H7 (cell line): ENCODE data around the gene CAB39. TPM values are rescaled to one million over a fixed set of nuclear protein-coding genes. Genes with fewer than 3 reads are reported as not detected.

Experiments
- DNase-seq: peaks from one replicate; pipeline ENCODE4 v3.0.0; 2012
- H3K27me3 ChIP-seq: 2 replicates; pipeline ENCODE4 v1.6.0; 2011; ENCODE audit warnings: mild to moderate bottlenecking, low read length; ENCODE audit not compliant: control insufficient read depth, insufficient read depth
- H3K36me3 ChIP-seq: replicated peaks from 2 replicates; pipeline ENCODE4 v1.5.1; 2011; ENCODE audit warnings: low read length; ENCODE audit not compliant: control insufficient read depth, insufficient read depth
- H3K4me3 ChIP-seq: 2 replicates; pipeline ENCODE4 v1.5.1; 2011; ENCODE audit warnings: low read depth, mild to moderate bottlenecking, control low read depth, low read length, moderate library complexity; ENCODE audit not compliant: insufficient read depth
- total RNA-seq: library from RNA; depleted of rRNA; stranded (reverse); fragments of >200 nt; shearing (Covaris generic); gene quantifications from 2 replicates; pipeline ENCODE4 v1.2.3, GENCODE V29; 2014

The CAB39 gene
- total RNA-seq, 1 experiment from 2014 or later, result 39.3 TPM

- peaks cover 2% of the 10 kb centered on the region for H3K36me3 ChIP-seq
- DNase-seq, result no peak
- H3K4me3 ChIP-seq, result no peak overlapping the region
- no peaks in the 10 kb centered on the region for H3K27me3 ChIP-seq
Observed at GRCh38 chr2:230738924-230739323, 26.3 kb downstream of the CAB39 start.

GRCh38 chr2:230739961-230740360 is 27.3 kb downstream of the CAB39 start:
- peaks cover 2% of the 10 kb centered on the region for H3K36me3 ChIP-seq
- H3K4me3 ChIP-seq, result no peak overlapping the region
- no peaks in the 10 kb centered on the region for H3K27me3 ChIP-seq
- DNase-seq, result no peak

GRCh38 chr2:230742781-230743180 is 30.1 kb downstream of the CAB39 start:
- Histone ChIP-seq H3K4me3 (no peak overlapping the region), H3K27me3 (no peaks in the 10 kb centered on the region), H3K36me3 (peaks cover 2% of the 10 kb centered on the region)
- no peak for DNase-seq

DNA sequence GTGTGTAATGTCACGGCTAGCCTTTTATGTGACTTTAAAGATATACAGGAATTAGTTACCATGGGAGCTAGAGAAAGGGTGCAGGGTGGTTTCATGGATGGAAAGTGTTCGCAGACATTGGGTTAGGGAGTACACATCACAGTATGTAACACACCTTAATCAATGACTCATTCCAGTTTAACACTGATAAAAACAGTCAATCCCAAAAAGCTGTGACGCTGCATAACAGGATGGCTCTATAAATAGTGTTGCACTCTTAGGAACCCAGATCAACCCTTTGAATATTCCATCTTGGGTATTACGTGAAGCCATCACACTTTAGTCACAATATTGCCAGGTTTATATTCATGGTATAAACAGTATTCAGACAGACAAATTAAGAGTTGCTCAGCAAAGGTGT is 33.6 kb downstream of the CAB39 start:
- DNase-seq, result no peak
- no peaks in the 10 kb centered on the region; the same call in 1 of the 2 replicates for H3K36me3 ChIP-seq
- no peak overlapping the region for H3K4me3 ChIP-seq
- no peaks in the 10 kb centered on the region for H3K27me3 ChIP-seq

DNA sequence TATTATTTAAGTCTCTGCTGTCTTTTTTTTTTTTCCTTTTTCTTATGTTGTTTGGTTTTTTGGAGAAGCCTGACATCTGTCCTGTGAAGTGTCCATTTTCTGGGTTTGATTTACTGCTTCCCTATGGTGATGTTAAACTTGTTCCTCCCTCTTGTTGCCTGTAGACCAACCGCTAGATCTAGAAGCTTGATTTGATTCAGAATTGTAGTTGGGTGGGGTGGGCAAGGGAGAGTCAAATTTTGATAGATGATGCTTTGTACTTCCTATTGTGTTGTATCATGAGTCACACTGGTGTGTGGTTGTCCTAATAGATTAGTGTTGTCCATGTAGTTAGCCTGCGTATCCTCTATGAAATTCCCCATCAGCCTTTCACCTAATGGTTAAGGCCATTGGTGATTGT is 35.4 kb downstream of the CAB39 start:
- Histone ChIP-seq H3K27me3 (no peaks in the 10 kb centered on the region), H3K4me3 (no peak overlapping the region), H3K36me3 (no peaks in the 10 kb centered on the region; the same call in 1 of the 2 replicates)
- DNase-seq, result no peak

GRCh38 chr2:230749111-230749510 is 36.5 kb downstream of the CAB39 start:
- no peaks in the 10 kb centered on the region; the same call in 1 of the 2 replicates for H3K36me3 ChIP-seq
- no peaks in the 10 kb centered on the region for H3K27me3 ChIP-seq
- no peak for DNase-seq
- H3K4me3 ChIP-seq, result no peak overlapping the region

- Histone ChIP-seq H3K36me3 (no peaks in the 10 kb centered on the region; the same call in 1 of the 2 replicates), H3K27me3 (no peaks in the 10 kb centered on the region), H3K4me3 (no peak overlapping the region)
- no peak for DNase-seq
Observed at GRCh38 chr2:230751062-230751461, 38.4 kb downstream of the CAB39 start.

GRCh38 chr2:230754200-230754599 is 41.6 kb downstream of the CAB39 start:
- DNase-seq, result no peak
- H3K4me3 ChIP-seq, result no peak overlapping the region
- H3K27me3 ChIP-seq, result no peaks in the 10 kb centered on the region
- H3K36me3 ChIP-seq, result no peaks in the 10 kb centered on the region; the same call in 1 of the 2 replicates

DNA sequence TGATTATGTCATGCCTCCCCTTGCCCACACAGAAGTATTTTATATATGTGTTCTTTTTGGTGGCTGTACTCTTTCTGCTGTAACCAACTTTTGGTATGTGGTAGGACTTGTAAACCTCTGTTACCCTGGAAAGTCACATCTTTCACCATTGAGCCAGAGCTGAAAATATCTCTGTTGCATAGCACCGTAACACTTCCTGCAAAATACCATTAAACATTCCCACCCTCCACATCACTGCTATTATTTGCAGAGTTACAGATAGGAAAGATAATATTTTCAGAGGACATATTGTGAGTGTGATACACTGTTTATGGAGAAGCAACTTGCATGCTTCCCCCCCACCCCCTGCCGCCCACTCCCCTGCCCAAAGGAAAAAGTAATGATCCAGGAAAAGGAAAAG is 44.8 kb downstream of the CAB39 start:
- Histone ChIP-seq H3K27me3 (no peaks in the 10 kb centered on the region), H3K4me3 (no peak overlapping the region), H3K36me3 (no peaks in the 10 kb centered on the region; the same call in 1 of the 2 replicates)
- no peak for DNase-seq

DNA sequence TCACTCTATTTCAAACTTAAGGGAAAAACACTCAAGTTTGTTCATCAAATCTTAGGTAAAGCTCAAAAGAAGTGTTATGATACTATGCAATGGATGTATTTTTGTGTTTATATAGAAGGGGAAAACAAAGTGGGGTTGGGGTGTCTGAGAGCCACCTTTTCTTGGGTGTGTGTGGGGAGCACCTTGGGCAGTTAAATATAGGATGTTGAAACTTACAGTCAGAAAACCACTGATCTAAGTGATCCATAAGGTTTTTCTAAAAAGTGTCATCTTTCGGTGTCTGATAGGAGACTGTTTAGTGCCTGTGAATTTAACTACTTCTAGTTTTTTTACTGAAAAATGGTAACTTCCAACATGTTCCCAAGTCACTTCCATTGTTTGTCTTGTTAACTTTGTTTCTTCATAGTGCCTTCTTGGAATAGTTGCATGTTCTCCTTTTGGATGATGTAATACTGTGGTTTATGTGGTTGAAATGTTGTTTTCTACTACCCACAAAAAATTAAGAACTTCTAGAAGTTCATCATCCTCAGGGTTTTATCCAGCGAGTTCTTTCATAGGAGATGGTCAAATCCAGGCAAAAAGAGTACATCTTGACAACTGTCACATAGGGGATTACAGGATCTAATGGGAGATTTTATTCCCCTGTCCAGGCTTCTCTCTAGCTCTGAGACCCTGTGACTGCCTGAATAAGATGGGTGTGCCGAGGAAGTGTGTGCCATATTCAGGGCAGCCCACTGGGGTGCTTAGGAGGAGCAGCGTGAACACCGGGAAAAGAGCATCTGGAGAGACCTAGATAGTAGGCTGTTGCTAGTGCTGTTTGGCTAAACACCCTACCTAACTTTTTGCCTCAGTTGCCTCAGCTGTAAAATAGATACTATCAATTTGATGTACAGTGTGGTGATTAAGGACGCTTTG is 46.2 kb downstream of the CAB39 start:
- no peaks in the 10 kb centered on the region; the same call in 1 of the 2 replicates for H3K36me3 ChIP-seq
- no peak overlapping the region for H3K4me3 ChIP-seq
- no peak for DNase-seq
- no peaks in the 10 kb centered on the region for H3K27me3 ChIP-seq

GRCh38 chr2:230759481-230760167 is 47.0 kb downstream of the CAB39 start:
- Histone ChIP-seq H3K36me3 (no peaks in the 10 kb centered on the region; the same call in 1 of the 2 replicates), H3K4me3 (no peak overlapping the region), H3K27me3 (no peaks in the 10 kb centered on the region)
- DNase-seq, result no peak

DNA sequence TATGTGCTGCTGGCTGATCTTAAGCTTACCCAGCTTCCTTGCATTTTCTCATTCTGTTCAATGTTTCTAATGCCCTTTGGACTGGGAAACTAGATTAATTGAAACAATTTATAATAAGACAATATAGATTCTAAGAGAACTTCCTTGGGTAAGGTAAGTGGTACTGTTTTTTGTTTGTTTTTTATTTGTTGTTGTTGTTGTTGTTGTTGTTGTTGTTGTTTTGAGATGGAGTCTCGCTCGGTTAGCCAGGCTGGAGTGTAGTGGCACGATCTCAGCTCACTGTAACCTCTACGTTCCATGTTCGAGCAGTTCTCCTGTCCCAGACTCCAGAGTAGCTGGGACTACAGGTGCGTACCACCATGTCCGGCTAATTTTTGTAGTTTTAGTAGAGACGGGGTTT is 49.1 kb downstream of the CAB39 start:
- no peak overlapping the region for H3K4me3 ChIP-seq
- no peaks in the 10 kb centered on the region for H3K27me3 ChIP-seq
- DNase-seq, result no peak
- no peaks in the 10 kb centered on the region; the same call in 1 of the 2 replicates for H3K36me3 ChIP-seq

DNA sequence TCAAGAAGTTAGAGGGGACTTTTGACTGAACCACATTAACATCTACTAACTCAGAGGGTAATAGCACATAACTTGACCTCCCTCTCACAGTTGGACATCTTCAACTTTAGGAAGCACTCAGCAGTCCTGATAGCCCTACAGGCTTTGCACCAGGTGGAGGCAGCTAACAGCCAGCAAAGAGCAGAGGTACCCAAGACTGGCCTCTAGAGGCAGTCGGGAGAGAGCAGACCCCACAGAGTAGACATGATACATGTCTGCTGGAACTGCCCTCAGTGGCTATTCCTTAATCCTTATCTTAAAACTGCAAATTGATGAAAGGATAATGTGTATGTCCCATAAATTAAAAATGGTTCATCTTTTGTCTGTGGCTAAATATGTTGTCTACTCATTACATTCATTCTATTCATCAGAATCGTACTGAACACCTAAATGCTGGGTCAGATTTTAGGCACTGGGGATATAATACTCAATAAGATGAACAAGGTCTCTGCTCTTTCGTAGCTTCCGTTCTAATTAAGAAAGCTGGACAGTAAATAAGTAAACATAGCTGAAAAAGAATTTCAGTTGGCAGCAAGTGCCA is 49.8 kb downstream of the CAB39 start:
- Histone ChIP-seq H3K4me3 (no peak overlapping the region), H3K27me3 (no peaks in the 10 kb centered on the region), H3K36me3 (no peaks in the 10 kb centered on the region; the same call in 1 of the 2 replicates)
- peak; percentile 68 for DNase-seq

DNA sequence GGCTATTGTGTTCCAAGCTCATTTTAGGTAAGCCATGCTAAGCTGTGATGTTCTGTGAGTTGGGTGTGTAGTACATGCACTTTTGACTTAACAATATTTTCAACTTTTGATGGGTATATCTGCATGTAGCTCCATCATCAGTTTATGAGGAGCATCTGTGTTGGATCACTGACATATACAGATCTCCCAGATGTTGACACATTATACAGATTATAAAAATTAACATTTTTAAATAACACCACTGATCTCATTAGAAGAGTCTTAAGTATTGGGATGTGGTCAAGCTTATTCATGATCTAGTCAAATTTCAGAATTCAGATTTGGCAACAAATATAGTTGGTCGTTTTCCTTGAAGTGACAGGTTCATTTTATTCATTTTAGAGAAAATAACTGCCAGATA is 51.7 kb downstream of the CAB39 start:
- no peak for DNase-seq
- no peak overlapping the region for H3K4me3 ChIP-seq
- H3K27me3 ChIP-seq, result no peaks in the 10 kb centered on the region
- H3K36me3 ChIP-seq, result no peaks in the 10 kb centered on the region; the same call in 1 of the 2 replicates
